ENCODE data around the gene TIMM50.

TIMM50 gene

DNA sequence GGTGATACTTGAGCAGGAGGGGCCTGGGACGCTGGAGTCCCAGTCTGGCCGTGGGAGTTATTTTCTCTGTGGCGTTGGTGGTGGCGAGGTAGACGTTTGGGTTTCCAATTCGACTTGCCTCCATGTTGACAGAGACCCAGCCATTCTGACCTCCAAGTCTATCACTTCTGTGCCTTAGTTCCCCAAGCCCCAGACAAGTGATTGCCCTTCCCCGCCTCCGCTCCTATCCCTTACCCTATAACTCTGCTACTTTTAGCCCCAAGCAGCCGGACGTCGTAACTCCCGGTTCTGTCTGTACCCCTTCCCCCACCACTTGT, 549 bp downstream of the TIMM50 start:
- TF ChIP-seq, protein P1, sequence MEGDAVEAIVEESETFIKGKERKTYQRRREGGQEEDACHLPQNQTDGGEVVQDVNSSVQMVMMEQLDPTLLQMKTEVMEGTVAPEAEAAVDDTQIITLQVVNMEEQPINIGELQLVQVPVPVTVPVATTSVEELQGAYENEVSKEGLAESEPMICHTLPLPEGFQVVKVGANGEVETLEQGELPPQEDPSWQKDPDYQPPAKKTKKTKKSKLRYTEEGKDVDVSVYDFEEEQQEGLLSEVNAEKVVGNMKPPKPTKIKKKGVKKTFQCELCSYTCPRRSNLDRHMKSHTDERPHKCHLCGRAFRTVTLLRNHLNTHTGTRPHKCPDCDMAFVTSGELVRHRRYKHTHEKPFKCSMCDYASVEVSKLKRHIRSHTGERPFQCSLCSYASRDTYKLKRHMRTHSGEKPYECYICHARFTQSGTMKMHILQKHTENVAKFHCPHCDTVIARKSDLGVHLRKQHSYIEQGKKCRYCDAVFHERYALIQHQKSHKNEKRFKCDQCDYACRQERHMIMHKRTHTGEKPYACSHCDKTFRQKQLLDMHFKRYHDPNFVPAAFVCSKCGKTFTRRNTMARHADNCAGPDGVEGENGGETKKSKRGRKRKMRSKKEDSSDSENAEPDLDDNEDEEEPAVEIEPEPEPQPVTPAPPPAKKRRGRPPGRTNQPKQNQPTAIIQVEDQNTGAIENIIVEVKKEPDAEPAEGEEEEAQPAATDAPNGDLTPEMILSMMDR (IDR thresholded peaks at IDR 0.05; ENCODE audit: low read depth, low read length) = no peak
- peak overlapping the region; percentile 100 for H3K4me3 ChIP-seq (ENCODE audit: low read depth, low read length)

GRCh38 chr19:39481676-39482075, 1.0 kb downstream of the TIMM50 start:
- H3K4me3 ChIP-seq (ENCODE audit: low read depth, low read length) = peak overlapping the region; percentile 100
- TF ChIP-seq, protein P1 (IDR thresholded peaks at IDR 0.05; ENCODE audit: low read depth, low read length) = no peak

DNA sequence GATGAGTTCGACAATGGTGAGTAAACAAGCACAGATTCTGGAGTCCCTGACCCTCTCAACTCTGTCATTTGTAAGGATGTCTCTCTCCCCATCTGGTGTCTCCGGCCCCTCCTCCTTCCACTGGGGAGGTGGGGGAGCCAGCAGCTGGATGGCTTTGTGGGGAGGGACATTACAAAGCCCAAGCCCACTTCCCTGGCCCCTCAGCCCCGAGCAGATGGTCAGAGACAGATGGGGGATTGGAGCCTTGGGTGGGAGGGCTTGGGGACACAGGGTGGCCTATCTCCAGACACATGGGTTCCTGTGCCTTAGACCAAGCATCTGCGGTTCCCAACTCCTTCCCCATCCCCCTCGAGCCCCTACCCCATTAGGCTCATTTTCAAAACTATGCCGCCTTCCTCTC, 2.5 kb downstream of the TIMM50 start:
- H3K4me3 ChIP-seq (ENCODE audit: low read depth, low read length) = no peak overlapping the region
- TF ChIP-seq, protein P1 (IDR thresholded peaks at IDR 0.05; ENCODE audit: low read depth, low read length) = no peak

- TF ChIP-seq, protein P1 (IDR thresholded peaks at IDR 0.05; ENCODE audit: low read depth, low read length) = no peak
- no peak overlapping the region for H3K4me3 ChIP-seq (ENCODE audit: low read depth, low read length)
Observed at GRCh38 chr19:39489756-39490155, 9.1 kb downstream of the TIMM50 start.

DNA sequence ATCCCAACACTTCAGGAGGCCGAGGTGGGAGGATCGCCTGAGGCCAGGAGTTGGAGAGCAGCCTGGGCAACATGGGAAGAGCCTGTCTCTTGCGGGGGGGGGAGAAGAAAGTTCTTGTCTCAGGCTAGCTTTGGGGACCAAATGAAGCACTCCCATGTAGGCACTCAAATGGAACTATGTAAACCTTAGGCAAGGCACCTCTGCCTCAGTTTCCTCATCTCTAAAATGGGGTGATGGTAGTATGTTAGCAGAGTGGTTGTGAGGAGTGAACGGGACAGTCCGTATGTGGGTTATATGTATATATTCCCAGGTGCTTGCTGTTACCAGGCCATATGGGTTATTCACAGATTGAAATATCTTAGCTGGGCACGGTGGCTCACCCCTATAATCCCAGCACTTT, 11.6 kb downstream of the TIMM50 start:
- H3K4me3 ChIP-seq (ENCODE audit: low read depth, low read length) = no peak overlapping the region
- TF ChIP-seq, protein P1 (IDR thresholded peaks at IDR 0.05; ENCODE audit: low read depth, low read length) = no peak

DNA sequence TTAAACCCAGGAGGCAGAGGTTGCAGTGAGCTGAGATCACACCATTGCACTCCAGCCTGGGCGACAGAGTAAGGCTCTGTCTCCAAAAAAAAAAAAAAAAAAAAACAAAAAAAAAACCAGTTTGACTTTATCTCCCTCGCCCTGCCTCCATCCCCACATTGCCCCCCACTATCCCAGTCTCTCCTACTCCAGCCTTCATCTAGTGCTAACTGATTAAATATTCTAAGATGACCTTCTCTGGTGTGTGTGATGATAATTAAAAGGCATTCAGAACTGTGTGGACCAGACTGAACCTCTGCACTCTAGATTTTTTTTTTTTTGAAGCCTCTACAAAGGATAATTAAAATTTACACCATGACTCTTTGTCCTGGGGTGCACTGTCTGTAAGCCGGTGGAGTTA, 12.2 kb downstream of the TIMM50 start:
- TF ChIP-seq, protein P1 (IDR thresholded peaks at IDR 0.05; ENCODE audit: low read depth, low read length) = no peak
- H3K4me3 ChIP-seq (ENCODE audit: low read depth, low read length) = no peak overlapping the region

- H3K4me3 ChIP-seq (ENCODE audit: low read depth, low read length) = no peak overlapping the region
- TF ChIP-seq, protein P1 (IDR thresholded peaks at IDR 0.05; ENCODE audit: low read depth, low read length) = no peak
Observed at GRCh38 chr19:39494661-39495060, 14.0 kb downstream of the TIMM50 start.
